ENCODE measurements around the gene SERTAD2. TPM values are rescaled to one million over a fixed set of nuclear protein-coding genes. Genes with fewer than 3 reads are reported as not detected.
A peak's percentile ranks its signal among the peaks of the same experiment; 100 is the strongest.

Gene SERTAD2
- 25.2 TPM for polyA plus RNA-seq (ENCODE audit: insufficient read length)
- long read RNA-seq, donor 1, full-length matches to known transcripts, result 15 of 15 reads
- long read RNA-seq, donor 1, partial matches to known transcripts, result 0 of 15 reads
- long read RNA-seq, donor 1, other reads (novel, unspliced or antisense), result 0 of 15 reads
- long read RNA-seq, donor 2, full-length matches to known transcripts, result 15 of 15 reads
- long read RNA-seq, donor 2, partial matches to known transcripts, result 0 of 15 reads
- long read RNA-seq, donor 2, other reads (novel, unspliced or antisense), result 0 of 15 reads
- long read RNA-seq, donor 3, full-length matches to known transcripts, result 5 of 5 reads
- long read RNA-seq, donor 3, partial matches to known transcripts, result 0 of 5 reads
- long read RNA-seq, donor 3, other reads (novel, unspliced or antisense), result 0 of 5 reads
- long read RNA-seq, donor 4, result 0 reads
- long read RNA-seq, donor 5, full-length matches to known transcripts, result 9 of 9 reads
- long read RNA-seq, donor 5, partial matches to known transcripts, result 0 of 9 reads
- long read RNA-seq, donor 5, other reads (novel, unspliced or antisense), result 0 of 9 reads
- long read RNA-seq, donor 6, full-length matches to known transcripts, result 10 of 10 reads
- long read RNA-seq, donor 6, partial matches to known transcripts, result 0 of 10 reads
- long read RNA-seq, donor 6, other reads (novel, unspliced or antisense), result 0 of 10 reads
- long read RNA-seq, donor 7, full-length matches to known transcripts, result 12 of 12 reads
- long read RNA-seq, donor 7, partial matches to known transcripts, result 0 of 12 reads
- long read RNA-seq, donor 7, other reads (novel, unspliced or antisense), result 0 of 12 reads
- long read RNA-seq, donor 8, full-length matches to known transcripts, result 4 of 4 reads
- long read RNA-seq, donor 8, partial matches to known transcripts, result 0 of 4 reads
- long read RNA-seq, donor 8, other reads (novel, unspliced or antisense), result 0 of 4 reads

DNA sequence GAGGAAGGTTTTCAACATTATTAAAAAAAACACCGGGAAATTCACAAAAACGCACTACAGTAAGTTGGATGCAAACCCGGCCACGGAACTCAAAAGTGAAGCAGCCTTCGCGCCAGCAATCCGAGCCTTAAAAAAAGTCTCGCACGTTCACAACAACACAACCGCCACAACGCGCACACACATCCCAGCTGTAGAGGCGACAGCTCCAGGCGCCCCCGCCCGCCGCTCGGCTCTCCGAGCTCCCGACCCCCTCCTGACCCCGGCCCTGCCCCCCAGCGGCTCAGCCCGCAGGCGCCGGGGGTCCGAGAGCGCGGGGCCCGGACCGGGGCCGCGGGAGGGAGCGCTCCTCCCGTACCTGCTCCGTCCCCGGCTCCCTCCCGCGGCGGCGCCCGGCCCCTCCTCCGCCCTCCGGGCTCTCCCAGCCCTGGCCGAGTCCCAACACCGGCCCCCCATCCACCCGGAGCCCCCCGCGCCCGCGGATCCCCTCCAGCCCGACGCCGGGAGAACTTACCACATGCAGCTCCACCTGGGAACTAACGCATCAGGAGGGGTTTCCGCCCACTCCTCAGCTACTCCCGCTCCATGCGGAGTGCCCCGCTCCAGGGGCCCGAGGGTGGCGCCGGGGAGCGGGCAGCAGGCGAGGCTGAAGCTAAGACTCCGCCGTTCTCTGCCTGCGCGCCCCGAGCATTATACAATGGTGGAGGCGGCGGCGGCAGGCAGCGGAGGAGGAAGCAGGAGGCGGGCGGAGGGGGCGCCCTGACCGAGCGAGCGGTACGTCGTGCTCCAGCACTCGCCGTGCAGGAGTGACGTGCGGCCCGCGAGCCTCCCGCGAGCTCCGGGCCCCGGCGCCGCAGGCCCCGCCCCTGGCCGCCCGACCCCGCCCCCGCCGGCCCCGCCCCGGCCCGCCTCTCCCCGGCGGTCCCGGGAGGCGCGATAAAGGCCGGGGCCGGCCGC is at the start of gene SERTAD2:
Gene SERTAD2, minus strand, starts transcription at position 805 of the 954 bp plus-strand sequence. CDS start 17,042 bp downstream, outside the sequence.
- peak; percentile 79 for DNase-seq

DNA sequence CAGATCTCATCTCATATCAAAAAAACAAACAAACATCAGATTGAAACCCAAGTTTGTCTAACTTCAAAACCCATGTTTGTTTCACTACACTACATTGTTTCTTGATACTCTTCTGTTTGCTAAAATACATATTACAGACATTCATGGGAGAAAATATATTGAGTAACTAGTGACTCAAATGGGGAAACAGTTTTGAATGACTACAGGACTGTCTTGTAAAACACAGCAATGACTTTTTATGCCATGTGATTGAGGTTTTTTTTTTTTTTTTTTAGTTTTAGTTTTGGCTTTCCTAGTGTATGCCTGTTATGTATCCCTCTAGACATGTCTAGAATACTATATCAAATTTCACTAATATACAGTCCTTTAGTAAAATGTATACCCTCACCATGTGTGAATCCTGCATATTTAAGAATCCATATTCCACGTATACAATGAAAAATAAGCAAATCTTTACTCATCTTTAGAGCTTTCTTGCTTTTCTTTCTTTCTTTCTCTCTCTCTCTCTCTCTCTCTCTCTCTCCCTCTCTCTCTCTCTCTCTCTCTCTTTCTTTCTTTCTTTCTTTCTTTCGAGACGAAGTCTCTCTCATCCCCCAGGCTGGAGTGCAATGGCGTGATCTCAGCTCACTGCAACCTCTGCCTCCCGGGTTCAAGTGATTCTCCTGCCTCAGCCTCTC is 46.6 kb upstream of the SERTAD2 start:
- no peak for DNase-seq

- no peak for DNase-seq
Measured at GRCh38 chr2:64699712-64700111, 46.0 kb upstream of the SERTAD2 start.

GRCh38 chr2:64698668-64699444 is 45.1 kb upstream of the SERTAD2 start:
- DNase-seq, result no peak

- no peak for DNase-seq
Measured at GRCh38 chr2:64698177-64698643, 44.5 kb upstream of the SERTAD2 start.

DNA sequence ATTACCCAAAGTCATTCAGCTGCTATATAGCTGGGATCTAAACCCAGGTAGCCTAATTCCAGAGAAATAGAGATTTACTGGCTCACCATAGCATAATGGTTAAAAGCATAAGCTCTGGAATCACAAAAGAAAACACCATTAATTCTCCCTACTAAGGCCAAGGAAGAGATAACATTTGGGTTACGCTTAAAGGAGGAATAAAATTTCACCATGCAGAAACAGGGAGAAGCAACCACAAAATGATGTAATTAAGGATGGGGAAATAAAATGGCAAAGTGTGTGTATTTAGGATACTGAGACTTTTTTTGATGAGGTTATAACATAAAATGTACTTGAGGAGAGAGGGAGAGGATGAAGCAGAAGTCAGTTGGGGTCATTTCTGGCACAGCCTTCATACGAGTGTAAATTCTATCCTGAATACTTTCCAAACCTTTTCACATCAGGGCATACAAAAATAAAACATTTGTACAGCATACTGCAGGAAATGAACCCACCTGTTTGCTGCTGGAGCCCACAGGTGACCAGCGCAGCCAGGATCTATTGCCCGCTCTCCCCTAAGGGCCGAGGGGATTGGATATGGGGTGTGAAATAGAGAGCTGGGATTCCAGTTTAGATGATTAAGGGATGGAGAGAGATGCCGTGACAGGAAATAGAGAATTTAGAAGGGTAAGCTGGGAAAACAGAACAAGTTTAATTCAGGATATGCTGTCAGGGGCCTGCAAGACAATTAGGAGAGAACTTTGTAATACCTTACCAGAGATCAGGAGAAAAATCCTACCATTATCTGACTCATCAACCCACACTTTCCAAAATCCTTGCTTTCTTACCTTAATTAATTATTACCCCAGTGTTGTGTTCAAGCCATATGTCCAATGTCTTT is 43.8 kb upstream of the SERTAD2 start:
- DNase-seq, result no peak

DNA sequence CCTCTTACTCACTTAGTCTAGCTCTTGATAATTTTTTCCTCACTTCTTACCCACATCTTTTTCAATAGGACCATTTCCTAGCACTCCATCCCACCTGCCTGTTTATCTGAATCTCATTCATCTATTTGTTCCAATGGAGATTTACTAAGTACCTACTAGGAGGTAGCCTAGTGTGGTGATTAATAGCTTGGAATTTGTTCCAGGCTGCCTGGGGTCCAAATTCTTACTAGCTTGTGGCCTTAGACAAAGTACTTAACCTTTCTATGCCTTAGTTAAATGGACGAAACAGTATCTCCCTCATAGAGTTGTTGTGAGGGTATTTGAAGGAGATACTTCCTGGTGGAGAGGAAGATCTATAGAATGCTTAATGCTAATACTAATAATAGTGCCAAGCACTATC is 42.9 kb upstream of the SERTAD2 start:
- no peak for DNase-seq

DNA sequence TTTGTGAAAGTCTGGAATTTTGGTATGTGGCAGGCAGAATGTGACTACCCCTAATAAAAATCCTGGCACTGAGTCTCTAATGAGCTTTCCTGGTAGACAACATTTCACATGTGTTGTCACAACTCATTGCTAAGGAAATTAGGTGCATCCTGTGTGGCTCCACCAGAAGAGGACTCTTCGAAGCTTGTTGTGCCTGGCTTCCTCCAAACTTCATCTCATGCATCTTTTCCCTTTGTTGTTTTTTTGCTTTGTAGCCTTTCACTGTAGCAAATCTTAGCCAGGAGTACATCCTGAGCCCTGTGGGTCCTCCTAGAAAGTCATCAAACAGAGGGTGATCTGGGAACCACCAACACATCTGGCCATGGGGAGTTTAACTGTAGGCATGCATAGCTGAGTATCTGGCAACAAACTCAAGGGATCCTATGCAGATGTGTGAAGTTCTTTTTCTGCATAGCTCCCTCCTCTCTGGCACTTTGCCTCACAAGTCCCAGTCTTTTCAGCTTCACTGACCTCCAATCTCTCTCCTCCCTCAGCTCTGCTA is 42.1 kb upstream of the SERTAD2 start:
- no peak for DNase-seq

DNA sequence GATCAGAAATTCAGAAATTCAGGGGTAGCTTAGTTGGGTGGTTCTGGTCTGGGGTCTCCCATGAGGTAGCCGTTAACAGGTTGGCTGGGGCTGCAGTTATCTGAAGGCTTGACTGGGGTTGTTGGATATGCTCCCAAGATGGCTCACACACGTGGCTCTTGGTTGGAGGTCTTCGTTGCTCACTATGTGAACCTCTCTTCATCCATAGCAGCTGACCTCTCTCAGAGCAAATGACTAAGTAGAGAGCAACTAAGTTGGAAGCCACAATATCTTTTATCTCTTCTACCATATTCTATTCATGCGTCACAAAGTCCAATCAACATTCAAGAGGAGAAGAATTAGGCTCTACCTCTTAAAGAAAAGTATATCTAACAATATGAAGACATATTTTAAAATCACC is 38.7 kb upstream of the SERTAD2 start:
- no peak for DNase-seq

GRCh38 chr2:64688909-64689308 is 35.2 kb upstream of the SERTAD2 start:
- no peak for DNase-seq

DNA sequence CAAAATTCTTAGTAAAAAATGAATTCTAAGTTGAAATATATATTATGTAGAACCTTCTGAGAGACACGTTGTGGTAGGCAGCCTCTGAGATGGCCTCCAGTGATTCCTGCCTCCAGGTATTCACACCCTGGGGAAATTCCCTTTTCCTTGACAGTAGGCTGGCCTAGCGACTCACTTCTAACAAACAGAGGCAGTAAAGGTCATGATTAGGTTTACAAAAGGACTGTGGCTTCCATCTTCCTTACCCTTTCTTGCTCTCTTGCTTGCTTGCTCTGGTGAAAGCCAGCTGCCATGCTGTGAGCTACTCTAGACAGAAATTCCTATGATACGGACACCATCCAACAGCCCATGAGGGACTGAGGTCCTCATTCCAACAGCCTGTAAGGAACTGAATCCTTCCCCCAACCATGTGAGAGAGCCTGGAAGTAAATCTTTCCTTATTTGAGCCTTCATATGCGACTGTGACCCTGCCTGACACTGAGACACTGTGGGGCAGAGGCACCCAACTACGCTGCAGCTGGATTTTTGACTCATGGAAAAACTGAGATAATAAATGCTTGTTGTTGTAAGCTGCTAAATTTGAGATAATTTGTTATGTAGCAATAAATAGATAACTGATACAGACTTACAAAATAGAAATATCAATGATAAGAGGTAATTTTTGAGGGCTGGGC is 32.7 kb upstream of the SERTAD2 start:
- DNase-seq, result no peak

GRCh38 chr2:64685430-64685829 is 31.7 kb upstream of the SERTAD2 start:
- DNase-seq, result no peak

- DNase-seq, result no peak
Measured at GRCh38 chr2:64683771-64684510, 30.2 kb upstream of the SERTAD2 start.

DNA sequence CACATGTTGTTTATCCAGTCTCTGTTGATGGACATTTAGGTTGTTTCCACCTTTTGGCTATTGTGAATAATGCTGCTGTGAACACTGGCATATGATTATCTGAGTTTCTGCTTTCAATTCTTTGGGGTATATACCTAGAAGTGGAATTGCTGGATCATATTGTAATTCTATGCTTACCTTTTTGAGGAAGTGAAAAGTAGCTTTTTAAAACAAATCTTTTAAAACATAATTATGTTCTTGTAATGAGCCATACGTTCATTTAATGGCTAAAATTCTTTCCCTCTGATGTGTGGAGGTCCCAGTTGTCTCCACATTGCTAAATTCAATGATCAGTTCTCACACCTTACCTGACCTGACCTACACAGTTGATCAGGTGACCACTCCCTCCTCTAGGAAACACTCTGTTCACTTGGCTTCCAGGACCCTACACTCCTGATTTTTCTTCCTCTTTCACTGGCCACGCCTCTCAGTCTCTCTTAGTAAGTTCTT is 27.8 kb upstream of the SERTAD2 start:
- DNase-seq, result no peak

- DNase-seq, result no peak
Measured at GRCh38 chr2:64679673-64680425, 26.1 kb upstream of the SERTAD2 start.

GRCh38 chr2:64678771-64679590 is 25.3 kb upstream of the SERTAD2 start:
- no peak for DNase-seq
